Right hindlimb (tissue), 1 donor: ENCODE data around the gene BCL2L2.
A peak's percentile ranks its signal among the peaks of the same experiment; 100 is the strongest.
"Not testable (repeated sequence)": the region's sequence is repeated elsewhere in the genome, so short reads cannot be mapped to it uniquely, and the experiment has no call there.

Experiments
- DNase-seq: peaks from one replicate; pipeline ENCODE4 v3.0.0-alpha.2; 2018

Gene BCL2L2

GRCh38 chr14:23306412-23307145 lies at the start of gene BCL2L2:
BCL2L2 (plus strand) TSS chr14:23306833; CDS start chr14:23307768, 935 bp downstream.
- peak; percentile 96 for DNase-seq

- DNase-seq, result no peak
Observed at GRCh38 chr14:23258256-23258655, 48.4 kb upstream of the BCL2L2 start.

- no peak for DNase-seq
Observed at GRCh38 chr14:23259426-23259825, 47.2 kb upstream of the BCL2L2 start.

- DNase-seq, result not testable (repeated sequence)
Observed at GRCh38 chr14:23260849-23261248, 45.8 kb upstream of the BCL2L2 start.

GRCh38 chr14:23269193-23269592 lies 37.4 kb upstream of the BCL2L2 start:
- no peak for DNase-seq

- DNase-seq, result no peak
Observed at GRCh38 chr14:23275412-23275811, 31.2 kb upstream of the BCL2L2 start.

- DNase-seq, result no peak
Observed at GRCh38 chr14:23277189-23277588, 29.4 kb upstream of the BCL2L2 start.

- DNase-seq, result not testable (repeated sequence)
Observed at GRCh38 chr14:23277928-23278327, 28.7 kb upstream of the BCL2L2 start.

GRCh38 chr14:23281247-23281646 lies 25.4 kb upstream of the BCL2L2 start:
- no peak for DNase-seq

GRCh38 chr14:23284654-23285529 lies 21.7 kb upstream of the BCL2L2 start:
- no peak for DNase-seq

GRCh38 chr14:23285530-23286019 lies 21.1 kb upstream of the BCL2L2 start:
- no peak for DNase-seq

- DNase-seq, result peak; percentile 100
Observed at GRCh38 chr14:23286020-23286901, 20.4 kb upstream of the BCL2L2 start, which contains the start of gene HOMEZ. HOMEZ (minus strand) TSS chr14:23286132; CDS start chr14:23285952, 180 bp downstream.

GRCh38 chr14:23286902-23287479 lies 19.6 kb upstream of the BCL2L2 start:
- DNase-seq, result no peak

- peak; percentile 35 for DNase-seq
Observed at GRCh38 chr14:23294734-23295561, 11.7 kb upstream of the BCL2L2 start.

- no peak for DNase-seq
Observed at GRCh38 chr14:23296012-23296777, 10.4 kb upstream of the BCL2L2 start.

GRCh38 chr14:23297096-23297495 lies 9.5 kb upstream of the BCL2L2 start:
- DNase-seq, result no peak

- DNase-seq, result no peak
Observed at GRCh38 chr14:23297611-23298277, 8.9 kb upstream of the BCL2L2 start.

GRCh38 chr14:23299211-23299957 lies 7.2 kb upstream of the BCL2L2 start:
- no peak for DNase-seq
